Measurements from ENCODE around the gene SND1. TPM values are rescaled to one million over a fixed set of nuclear protein-coding genes. Genes with fewer than 3 reads are reported as not detected.

SND1 gene
- total and polyA plus RNA-seq, 4 donors: 59.4 to 214 (median 84.1) TPM

DNA sequence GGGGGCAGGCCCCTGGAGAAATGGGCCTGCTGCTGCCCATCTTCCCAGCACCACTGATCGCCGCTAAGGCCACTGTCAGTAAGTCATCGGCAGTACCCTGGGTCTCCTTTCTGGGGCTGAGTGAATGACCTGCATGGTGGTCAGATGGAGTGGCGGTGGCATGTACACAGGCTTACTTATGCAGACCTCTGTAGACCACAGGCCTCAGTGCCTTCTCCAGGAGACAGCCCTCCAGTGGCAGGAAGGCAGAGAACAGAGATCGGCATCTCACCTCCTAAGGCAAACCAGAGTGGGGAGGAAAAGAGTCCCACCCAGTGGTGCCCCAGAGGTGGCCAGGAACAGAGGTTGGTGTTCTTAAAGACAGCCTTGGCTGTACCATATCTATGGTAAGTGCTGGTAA lies 402.0 kb downstream of the SND1 start:
- DNase-seq (ENCODE audit: low spot score): no peak
- no peaks in the 10 kb centered on the region for H3K9me3 ChIP-seq (ENCODE audit: control insufficient read depth in 4 of 4, low read length in 3 of 4)
- H3K4me1 ChIP-seq (ENCODE audit: control insufficient read depth in 4 of 4, insufficient read depth in 4 of 4, low read length in 3 of 4): no peaks in the 10 kb centered on the region
- no peaks in the 10 kb centered on the region for H3K27me3 ChIP-seq (ENCODE audit: control insufficient read depth in 4 of 4, insufficient read depth in 4 of 4, low read length in 3 of 4)
- no peak overlapping the region for H3K27ac ChIP-seq (ENCODE audit: low read depth in 1 of 2, low read length in 2 of 2)
- over 99% methylated on average over 5 of the region's 5 CpGs for whole genome bisulfite sequencing
- H3K4me3 ChIP-seq (ENCODE audit: low read depth in 1 of 3, low read length in 3 of 3): no peak overlapping the region
- H3K36me3 ChIP-seq (ENCODE audit: control insufficient read depth in 4 of 4, insufficient read depth in 3 of 4, low read depth in 1 of 4, low read length in 3 of 4): peaks cover 0 to 6% (median under 1%) of the 10 kb centered on the region in 4 donors
- TF ChIP-seq FOXA1 (IDR thresholded peaks at IDR 0.05): no peak
- TF ChIP-seq HNF4A (conservative IDR thresholded peaks at IDR 0.05): no peak
- TF ChIP-seq, protein P1, sequence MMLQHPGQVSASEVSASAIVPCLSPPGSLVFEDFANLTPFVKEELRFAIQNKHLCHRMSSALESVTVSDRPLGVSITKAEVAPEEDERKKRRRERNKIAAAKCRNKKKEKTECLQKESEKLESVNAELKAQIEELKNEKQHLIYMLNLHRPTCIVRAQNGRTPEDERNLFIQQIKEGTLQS (IDR thresholded peaks at IDR 0.05): no peak
- TF ChIP-seq, protein P2, sequence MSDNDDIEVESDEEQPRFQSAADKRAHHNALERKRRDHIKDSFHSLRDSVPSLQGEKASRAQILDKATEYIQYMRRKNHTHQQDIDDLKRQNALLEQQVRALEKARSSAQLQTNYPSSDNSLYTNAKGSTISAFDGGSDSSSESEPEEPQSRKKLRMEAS (IDR thresholded peaks at IDR 0.05): no peak
- TF ChIP-seq, protein P3, sequence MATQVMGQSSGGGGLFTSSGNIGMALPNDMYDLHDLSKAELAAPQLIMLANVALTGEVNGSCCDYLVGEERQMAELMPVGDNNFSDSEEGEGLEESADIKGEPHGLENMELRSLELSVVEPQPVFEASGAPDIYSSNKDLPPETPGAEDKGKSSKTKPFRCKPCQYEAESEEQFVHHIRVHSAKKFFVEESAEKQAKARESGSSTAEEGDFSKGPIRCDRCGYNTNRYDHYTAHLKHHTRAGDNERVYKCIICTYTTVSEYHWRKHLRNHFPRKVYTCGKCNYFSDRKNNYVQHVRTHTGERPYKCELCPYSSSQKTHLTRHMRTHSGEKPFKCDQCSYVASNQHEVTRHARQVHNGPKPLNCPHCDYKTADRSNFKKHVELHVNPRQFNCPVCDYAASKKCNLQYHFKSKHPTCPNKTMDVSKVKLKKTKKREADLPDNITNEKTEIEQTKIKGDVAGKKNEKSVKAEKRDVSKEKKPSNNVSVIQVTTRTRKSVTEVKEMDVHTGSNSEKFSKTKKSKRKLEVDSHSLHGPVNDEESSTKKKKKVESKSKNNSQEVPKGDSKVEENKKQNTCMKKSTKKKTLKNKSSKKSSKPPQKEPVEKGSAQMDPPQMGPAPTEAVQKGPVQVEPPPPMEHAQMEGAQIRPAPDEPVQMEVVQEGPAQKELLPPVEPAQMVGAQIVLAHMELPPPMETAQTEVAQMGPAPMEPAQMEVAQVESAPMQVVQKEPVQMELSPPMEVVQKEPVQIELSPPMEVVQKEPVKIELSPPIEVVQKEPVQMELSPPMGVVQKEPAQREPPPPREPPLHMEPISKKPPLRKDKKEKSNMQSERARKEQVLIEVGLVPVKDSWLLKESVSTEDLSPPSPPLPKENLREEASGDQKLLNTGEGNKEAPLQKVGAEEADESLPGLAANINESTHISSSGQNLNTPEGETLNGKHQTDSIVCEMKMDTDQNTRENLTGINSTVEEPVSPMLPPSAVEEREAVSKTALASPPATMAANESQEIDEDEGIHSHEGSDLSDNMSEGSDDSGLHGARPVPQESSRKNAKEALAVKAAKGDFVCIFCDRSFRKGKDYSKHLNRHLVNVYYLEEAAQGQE (IDR thresholded peaks at IDR 0.05): no peak
- TF ChIP-seq GABPA (IDR thresholded peaks at IDR 0.05 in 1 of 2, conservative IDR thresholded peaks at IDR 0.05 in 1 of 2): no peak
- no peak overlapping the region for H3K9ac ChIP-seq (ENCODE audit: low read depth in 1 of 2, low read length in 2 of 2)

DNA sequence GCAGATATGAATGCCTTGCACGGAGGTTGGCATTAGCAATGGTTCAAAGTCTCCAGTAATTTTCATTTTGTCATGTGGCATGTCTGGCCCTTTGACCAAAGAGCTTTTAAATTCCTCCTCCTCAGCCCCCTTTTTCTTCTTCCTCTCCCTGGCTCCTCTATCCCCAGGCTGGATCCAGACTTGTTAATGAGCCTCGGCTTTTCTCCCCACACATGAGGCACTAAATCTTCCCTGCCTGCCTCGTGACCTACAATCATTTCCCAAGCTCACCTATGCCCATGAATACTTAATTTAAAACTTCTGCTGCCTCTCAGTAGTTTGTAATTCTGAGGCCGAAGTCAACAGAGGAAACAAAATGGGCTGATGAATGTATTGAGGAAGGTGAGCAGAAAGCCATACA lies 402.5 kb downstream of the SND1 start:
- no peaks in the 10 kb centered on the region for H3K4me1 ChIP-seq (ENCODE audit: control insufficient read depth in 4 of 4, insufficient read depth in 4 of 4, low read length in 3 of 4)
- peaks cover 0 to 6% (median under 1%) of the 10 kb centered on the region in 4 donors for H3K36me3 ChIP-seq (ENCODE audit: control insufficient read depth in 4 of 4, insufficient read depth in 3 of 4, low read depth in 1 of 4, low read length in 3 of 4)
- no peak overlapping the region for H3K4me3 ChIP-seq (ENCODE audit: low read depth in 1 of 3, low read length in 3 of 3)
- no peak for TF ChIP-seq SP1 (IDR thresholded peaks at IDR 0.05)
- DNase-seq (ENCODE audit: low spot score): no peak
- no peaks in the 10 kb centered on the region for H3K9me3 ChIP-seq (ENCODE audit: control insufficient read depth in 4 of 4, low read length in 3 of 4)
- H3K9ac ChIP-seq (ENCODE audit: low read depth in 1 of 2, low read length in 2 of 2): no peak overlapping the region
- no peak overlapping the region for H3K27ac ChIP-seq (ENCODE audit: low read depth in 1 of 2, low read length in 2 of 2)
- WGBS: 93% methylated on average over 4 of the region's 4 CpGs
- no peaks in the 10 kb centered on the region for H3K27me3 ChIP-seq (ENCODE audit: control insufficient read depth in 4 of 4, insufficient read depth in 4 of 4, low read length in 3 of 4)

DNA sequence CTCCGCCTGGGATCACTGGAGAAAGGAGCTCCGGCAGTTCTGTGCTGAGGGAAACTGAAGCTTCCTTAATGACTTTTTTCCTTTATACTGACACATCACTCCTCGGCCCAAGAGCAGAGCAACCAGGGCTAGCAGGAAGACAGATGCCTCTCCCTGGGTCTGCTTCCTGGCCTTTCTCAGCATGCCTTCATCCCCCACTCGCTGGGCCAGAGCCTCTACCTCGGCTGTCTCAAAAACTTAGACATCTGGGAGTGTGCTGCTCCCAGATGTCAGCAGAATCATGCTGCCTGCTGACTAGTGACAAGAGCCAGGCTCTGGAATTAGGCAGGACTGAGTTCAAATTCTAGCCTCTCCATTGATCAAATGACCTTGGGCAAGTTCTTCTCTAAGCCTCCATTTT lies 403.6 kb downstream of the SND1 start:
- no peak for TF ChIP-seq RXRA (IDR thresholded peaks at IDR 0.05)
- TF ChIP-seq, protein P2 (IDR thresholded peaks at IDR 0.05): no peak
- no peak for TF ChIP-seq SP1 (IDR thresholded peaks at IDR 0.05)
- no peak for TF ChIP-seq JUND (IDR thresholded peaks at IDR 0.05)
- TF ChIP-seq, protein P4, sequence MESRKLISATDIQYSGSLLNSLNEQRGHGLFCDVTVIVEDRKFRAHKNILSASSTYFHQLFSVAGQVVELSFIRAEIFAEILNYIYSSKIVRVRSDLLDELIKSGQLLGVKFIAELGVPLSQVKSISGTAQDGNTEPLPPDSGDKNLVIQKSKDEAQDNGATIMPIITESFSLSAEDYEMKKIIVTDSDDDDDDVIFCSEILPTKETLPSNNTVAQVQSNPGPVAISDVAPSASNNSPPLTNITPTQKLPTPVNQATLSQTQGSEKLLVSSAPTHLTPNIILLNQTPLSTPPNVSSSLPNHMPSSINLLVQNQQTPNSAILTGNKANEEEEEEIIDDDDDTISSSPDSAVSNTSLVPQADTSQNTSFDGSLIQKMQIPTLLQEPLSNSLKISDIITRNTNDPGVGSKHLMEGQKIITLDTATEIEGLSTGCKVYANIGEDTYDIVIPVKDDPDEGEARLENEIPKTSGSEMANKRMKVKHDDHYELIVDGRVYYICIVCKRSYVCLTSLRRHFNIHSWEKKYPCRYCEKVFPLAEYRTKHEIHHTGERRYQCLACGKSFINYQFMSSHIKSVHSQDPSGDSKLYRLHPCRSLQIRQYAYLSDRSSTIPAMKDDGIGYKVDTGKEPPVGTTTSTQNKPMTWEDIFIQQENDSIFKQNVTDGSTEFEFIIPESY (IDR thresholded peaks at IDR 0.05): no peak
- no peak for TF ChIP-seq GABPA (IDR thresholded peaks at IDR 0.05 in 1 of 2, conservative IDR thresholded peaks at IDR 0.05 in 1 of 2)
- TF ChIP-seq FOXA1 (IDR thresholded peaks at IDR 0.05): no peak
- 82% methylated on average over 5 of the region's 5 CpGs for WGBS
- Histone ChIP-seq H3K27ac (ENCODE audit: low read depth in 1 of 2, low read length in 2 of 2) (no peak overlapping the region), H3K9me3 (ENCODE audit: control insufficient read depth in 4 of 4, low read length in 3 of 4) (no peaks in the 10 kb centered on the region), H3K4me1 (ENCODE audit: control insufficient read depth in 4 of 4, insufficient read depth in 4 of 4, low read length in 3 of 4) (no peaks in the 10 kb centered on the region), H3K4me3 (ENCODE audit: low read depth in 1 of 3, low read length in 3 of 3) (no peak overlapping the region), H3K9ac (ENCODE audit: low read depth in 1 of 2, low read length in 2 of 2) (no peak overlapping the region), H3K27me3 (ENCODE audit: control insufficient read depth in 4 of 4, insufficient read depth in 4 of 4, low read length in 3 of 4) (no peaks in the 10 kb centered on the region), H3K36me3 (ENCODE audit: control insufficient read depth in 4 of 4, insufficient read depth in 3 of 4, low read depth in 1 of 4, low read length in 3 of 4) (peaks cover 0 to 6% (median under 1%) of the 10 kb centered on the region in 4 donors)
- no peak for DNase-seq (ENCODE audit: low spot score)

Data from liver (tissue), 9 donors.